T-cell (primary cell): Measurements from ENCODE around the gene FMNL3. TPM values are rescaled to one million over a fixed set of nuclear protein-coding genes. Genes with fewer than 3 reads are reported as not detected.
A peak's percentile ranks its signal among the peaks of the same experiment; 100 is the strongest.

ENCODE experiments used
- ATAC-seq, 4 experiments: fragments of 200-7000 bp in 3 of 4; fragments of 150-1000 bp in 1 of 4; cut with Tn5 transposase; replicated peaks in 1 of 4; 1 replicate in 3 of 4; 2 replicates in 1 of 4; pipeline ENCODE4 v1.10.0; 2021; ENCODE audit warnings: moderate library complexity in 3 of 4, mild to moderate bottlenecking in 2 of 4, moderate number of reproducible peaks in 1 of 4
- CTCF ChIA-PET, 2 donors: fragments of 300-600 bp; sonication (Branson Sonifier 250); formaldehyde crosslinking; loops; one replicate each; lab custom pipeline; 2022; ENCODE audit warnings: antibody characterized with exemption in 2 of 2; lab: Charles Lee
- POLR2A ChIA-PET, 2 donors: fragments of 300-600 bp; sonication (Branson Sonifier 250); formaldehyde crosslinking; loops; one replicate each; lab custom pipeline; 2022; ENCODE audit warnings: antibody characterized with exemption in 2 of 2; lab: Charles Lee
- DNase-seq, 35 experiments: peaks; one replicate each; pipeline versions ENCODE4 v3.0.0 to v3.0.0-alpha.2; 2013 to 2023
- H3K27ac ChIP-seq: one replicate; pipeline ENCODE4 v1.5.1; 2013; ENCODE audit warnings: low read length
- H3K27me3 ChIP-seq, 2 experiments: replicated peaks in 1 of 2; 1 replicate in 1 of 2; 2 replicates in 1 of 2; pipeline versions ENCODE4 v1.6.1 to v1.7.0; 2013; ENCODE audit warnings: low read length in 1 of 2, mixed read lengths in 1 of 2; ENCODE audit not compliant: control insufficient read depth in 2 of 2, insufficient read depth in 2 of 2; ENCODE audit errors: extremely low read depth in 1 of 2
- H3K36me3 ChIP-seq, 2 donors: 1 replicate in 1 of 2; 2 replicates in 1 of 2; pipeline versions ENCODE4 v1.6.1 to v1.7.0; 2013; ENCODE audit warnings: low read length in 1 of 2; ENCODE audit not compliant: control insufficient read depth in 2 of 2, insufficient read depth in 1 of 2; ENCODE audit errors: extremely low read depth in 1 of 2
- H3K4me1 ChIP-seq, 2 experiments: 1 replicate in 1 of 2; 2 replicates in 1 of 2; pipeline versions ENCODE4 v1.6.1 to v1.7.0; 2013; ENCODE audit warnings: low read length in 2 of 2, mixed read lengths in 1 of 2; ENCODE audit not compliant: insufficient read depth in 2 of 2, control insufficient read depth in 1 of 2; ENCODE audit errors: extremely low read depth in 1 of 2
- H3K4me3 ChIP-seq, 2 donors: 1 replicate in 1 of 2; 2 replicates in 1 of 2; pipeline versions ENCODE4 v1.5.1 to v1.7.0; 2013; ENCODE audit warnings: mild to moderate bottlenecking in 2 of 2, low read length in 1 of 2, moderate library complexity in 1 of 2; ENCODE audit not compliant: control insufficient read depth in 1 of 2; ENCODE audit errors: extremely low read depth in 1 of 2
- H3K9me3 ChIP-seq: 2 replicates; pipeline ENCODE4 v1.7.0; 2013
- H3K27ac Mint-ChIP-seq, 2 donors: one replicate each; pipeline ENCODE4 v1.8.0; 2020 to 2021; ENCODE audit warnings: mild to moderate bottlenecking in 2 of 2, mixed read lengths in 2 of 2
- H3K27me3 Mint-ChIP-seq, 2 donors: one replicate each; pipeline ENCODE4 v1.8.0; 2021 to 2022; ENCODE audit warnings: mixed read lengths in 2 of 2
- H3K36me3 Mint-ChIP-seq: one replicate; pipeline ENCODE4 v1.8.0; 2021; ENCODE audit warnings: mixed read lengths
- H3K4me1 Mint-ChIP-seq, 3 donors: one replicate each; pipeline ENCODE4 v1.8.0; 2020 to 2022; ENCODE audit warnings: mixed read lengths in 3 of 3, mild to moderate bottlenecking in 1 of 3
- H3K4me3 Mint-ChIP-seq, 3 donors: one replicate each; pipeline ENCODE4 v1.8.0; 2020 to 2022; ENCODE audit warnings: mild to moderate bottlenecking in 3 of 3, mixed read lengths in 3 of 3, moderate library complexity in 3 of 3
- H3K9me3 Mint-ChIP-seq, 3 donors: one replicate each; pipeline ENCODE4 v1.8.0; 2020 to 2022; ENCODE audit warnings: mixed read lengths in 3 of 3
- WGBS: methylation state at CpG from one replicate; pipeline ENCODE4 v1.1.5; 2013; ENCODE audit warnings: missing lambda C conversion rate; ENCODE audit not compliant: insufficient coverage; 5-methylcytosine and 5-hydroxymethylcytosine counted together
- total RNA-seq, 35 experiments: library from RNA in 6 of 35; stranded (reverse) in 6 of 35; fragments of 120-200 nt in 1 of 35; gene quantifications; one replicate each; pipeline versions ENCODE4 v1.2.1 to v1.2.4 and lab custom pipeline; 2013 to 2026

The FMNL3 gene
- total RNA-seq, 5 donors from 2014 or later (not counting 1 experiment from before 2014, with no cell fraction given): 34.2 to 45.5 (median 41.1) TPM

DNA sequence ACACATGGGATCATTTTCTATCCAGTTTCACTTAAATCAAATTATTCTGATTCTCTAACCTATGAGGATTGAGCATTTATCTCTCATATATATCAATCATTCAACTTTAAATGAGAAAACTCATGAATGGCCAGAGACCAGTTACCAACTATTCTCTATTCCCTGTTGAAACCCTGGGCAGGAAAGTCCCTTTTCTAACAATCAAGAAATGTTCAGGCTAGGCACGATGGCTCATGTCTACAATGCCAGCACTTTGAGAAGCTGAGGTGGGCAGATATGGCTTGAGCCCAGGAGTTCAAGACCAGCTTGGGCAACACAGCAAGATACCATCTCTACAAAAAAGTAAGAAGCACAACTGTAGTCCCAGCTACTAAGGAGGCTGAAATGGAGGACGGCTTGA, 18.0 kb downstream of the FMNL3 start:
- WGBS: 100% methylated on average over 1 of the region's 2 CpGs
- H3K27me3 Mint-ChIP-seq: no peaks in the 10 kb centered on the region
- no peak overlapping the region for H3K4me3 ChIP-seq
- H3K4me1 ChIP-seq: peaks cover 16 to 18% of the 10 kb centered on the region in 2 experiments
- no peak overlapping the region for H3K4me3 Mint-ChIP-seq
- ChIA-PET CTCF (interaction anchor here in 1 of 2 donors (0.8 to 1.4 kb wide), 2 partner anchors 18 to 26 kb away, joined by 4 to 6 read pairs; no protein-coding TSS in a partner anchor), POLR2A (no interaction called here)
- no peaks in the 10 kb centered on the region for H3K36me3 Mint-ChIP-seq
- no peak overlapping the region for H3K27ac Mint-ChIP-seq
- H3K27ac ChIP-seq: no peak overlapping the region
- no peaks in the 10 kb centered on the region for H3K36me3 ChIP-seq
- ATAC-seq (no peak), DNase-seq (no peak)
- no peaks in the 10 kb centered on the region for H3K27me3 ChIP-seq
- no peaks in the 10 kb centered on the region for H3K9me3 ChIP-seq
- H3K4me1 Mint-ChIP-seq: peaks cover 50 to 66% (median 52%) of the 10 kb centered on the region in 3 donors
- no peaks in the 10 kb centered on the region for H3K9me3 Mint-ChIP-seq

DNA sequence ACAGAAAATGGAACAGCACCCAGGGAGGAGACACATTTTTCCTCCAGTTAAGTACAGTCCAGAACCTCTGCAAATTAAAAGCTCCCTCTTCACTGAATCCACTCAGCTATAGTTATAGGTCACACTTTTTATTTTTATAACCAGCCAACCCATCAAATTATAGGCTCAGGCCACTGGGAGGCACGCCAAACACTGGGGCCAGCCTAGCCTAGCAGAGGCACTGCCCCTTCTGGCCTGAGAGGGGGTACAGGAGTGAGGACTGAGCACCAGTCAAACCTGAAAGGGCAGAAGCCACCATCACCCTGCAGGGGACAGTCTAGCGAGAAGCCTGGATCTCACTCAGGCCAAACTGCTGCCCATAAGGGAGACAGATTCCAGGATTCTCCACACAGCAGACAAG, 19.3 kb downstream of the FMNL3 start:
- ATAC-seq (no peak), DNase-seq (no peak)
- 100% methylated on average over 1 of the region's 2 CpGs for WGBS
- H3K9me3 Mint-ChIP-seq: no peaks in the 10 kb centered on the region
- H3K4me1 ChIP-seq: peaks cover 24 to 25% of the 10 kb centered on the region in 2 experiments
- H3K9me3 ChIP-seq: no peaks in the 10 kb centered on the region
- ChIA-PET POLR2A (interaction anchor here in 1 of 2 donors (0.5 kb wide), 1 partner anchor 12 kb away, joined by 4 read pairs; no protein-coding TSS in a partner anchor), CTCF (no interaction called here)
- H3K27me3 Mint-ChIP-seq: no peaks in the 10 kb centered on the region
- no peak overlapping the region for H3K27ac ChIP-seq
- no peaks in the 10 kb centered on the region for H3K36me3 ChIP-seq
- no peaks in the 10 kb centered on the region for H3K27me3 ChIP-seq
- H3K36me3 Mint-ChIP-seq: no peaks in the 10 kb centered on the region
- peak overlapping the region in 1 of 2 donors; percentile 19 for H3K27ac Mint-ChIP-seq
- no peak overlapping the region for H3K4me3 Mint-ChIP-seq
- peaks cover 60 to 75% (median 62%) of the 10 kb centered on the region in 3 donors for H3K4me1 Mint-ChIP-seq
- H3K4me3 ChIP-seq: no peak overlapping the region

DNA sequence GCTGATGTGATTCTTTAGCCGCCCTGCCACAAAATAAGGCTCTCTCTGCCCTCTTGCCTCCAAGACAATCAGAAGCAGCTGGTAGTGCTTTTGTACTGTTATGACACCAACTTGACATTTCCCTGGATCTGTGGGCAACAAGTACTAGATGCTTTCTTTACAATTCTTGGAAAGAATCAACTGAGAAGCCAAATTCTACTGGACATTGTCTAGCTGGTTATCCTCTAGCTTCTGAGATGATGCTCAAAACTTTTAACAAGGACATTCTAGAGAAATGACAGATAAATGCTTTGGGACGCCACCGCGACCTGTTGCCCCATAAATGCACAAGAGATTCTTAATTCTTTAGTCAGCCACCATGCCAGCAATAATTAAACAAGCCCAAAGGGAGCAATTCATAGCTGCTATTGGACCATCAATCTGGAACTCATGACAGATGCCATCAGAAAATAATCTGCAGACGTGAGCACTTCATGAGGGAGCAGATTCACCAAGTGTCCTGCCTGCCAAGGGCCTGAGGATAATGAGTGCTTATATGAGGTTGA, 22.8 kb downstream of the FMNL3 start:
- WGBS: 90% methylated on average over 3 of the region's 5 CpGs
- no peak overlapping the region for H3K27ac ChIP-seq
- no peak overlapping the region for H3K4me3 Mint-ChIP-seq
- no peaks in the 10 kb centered on the region for H3K27me3 Mint-ChIP-seq
- DNase-seq (no peak), ATAC-seq (no peak)
- no peaks in the 10 kb centered on the region for H3K27me3 ChIP-seq
- no peaks in the 10 kb centered on the region for H3K9me3 ChIP-seq
- ChIA-PET POLR2A (interaction anchor here in 1 of 2 donors (0.6 kb wide), 1 partner anchor 21 kb away, joined by 3 read pairs; no protein-coding TSS in a partner anchor), CTCF (no interaction called here)
- H3K4me3 ChIP-seq: no peak overlapping the region
- no peaks in the 10 kb centered on the region for H3K36me3 ChIP-seq
- H3K36me3 Mint-ChIP-seq: no peaks in the 10 kb centered on the region
- peaks cover 18 to 21% of the 10 kb centered on the region in 2 experiments for H3K4me1 ChIP-seq
- H3K9me3 Mint-ChIP-seq: no peaks in the 10 kb centered on the region
- peaks cover 46 to 66% (median 51%) of the 10 kb centered on the region in 3 donors for H3K4me1 Mint-ChIP-seq
- no peak overlapping the region for H3K27ac Mint-ChIP-seq

DNA sequence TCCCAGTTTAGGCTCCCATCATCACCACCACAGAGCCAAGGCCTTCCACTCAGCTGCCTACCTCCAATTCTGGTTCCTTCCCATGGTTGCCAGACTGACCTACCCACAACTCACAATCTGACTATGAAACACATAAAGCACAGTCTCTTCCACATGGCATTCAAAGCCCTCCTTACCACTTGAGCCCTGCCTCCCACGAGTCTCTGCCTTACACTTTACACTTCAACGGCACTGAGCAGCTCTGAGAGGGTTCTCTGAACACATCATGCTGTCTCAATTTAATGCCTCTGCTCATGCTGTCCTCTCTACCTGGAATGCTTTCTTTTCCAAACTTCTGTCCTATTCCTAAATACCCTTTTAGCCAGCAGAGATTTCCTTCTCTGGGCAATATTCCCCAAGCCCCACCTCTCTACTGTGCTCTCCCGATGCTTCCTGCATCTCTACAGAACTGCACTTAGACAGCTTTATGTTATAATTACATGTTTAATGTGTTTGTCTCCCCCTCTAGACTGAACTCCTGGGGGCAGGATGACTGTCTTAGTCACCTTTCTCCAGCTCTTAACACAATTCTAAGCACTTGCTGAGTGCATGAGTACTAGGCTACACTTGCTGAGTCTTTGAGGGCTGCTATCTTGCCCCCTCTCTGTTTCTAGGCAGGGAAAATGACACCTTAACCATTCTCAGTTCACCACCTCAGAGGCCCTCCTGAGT, 23.5 kb downstream of the FMNL3 start:
- Histone ChIP-seq H3K4me1 (peaks cover 20 to 21% of the 10 kb centered on the region in 2 experiments), H3K27ac (no peak overlapping the region), H3K4me3 (no peak overlapping the region), H3K27me3 (no peaks in the 10 kb centered on the region), H3K36me3 (no peaks in the 10 kb centered on the region), H3K9me3 (no peaks in the 10 kb centered on the region)
- no peak overlapping the region for H3K4me3 Mint-ChIP-seq
- ATAC-seq (peak in 2 of 4 experiments; percentile 43 to 60), DNase-seq (no peak)
- no peaks in the 10 kb centered on the region for H3K9me3 Mint-ChIP-seq
- no peaks in the 10 kb centered on the region for H3K36me3 Mint-ChIP-seq
- 61% methylated on average over 2 of the region's 3 CpGs for WGBS
- H3K27me3 Mint-ChIP-seq: no peaks in the 10 kb centered on the region
- CTCF ChIA-PET: interaction anchor here in 1 of 2 donors (0.6 kb wide), 1 partner anchor 60 kb away, joined by 3 read pairs; no protein-coding TSS in a partner anchor
- H3K27ac Mint-ChIP-seq: peak overlapping the region; percentile 78 to 82
- POLR2A ChIA-PET: interaction anchor here (0.5 to 0.6 kb wide), 2 partner anchors 21 to 136 kb away, joined by 3 to 6 read pairs; no protein-coding TSS in a partner anchor
- peaks cover 47 to 60% (median 52%) of the 10 kb centered on the region in 3 donors for H3K4me1 Mint-ChIP-seq

DNA sequence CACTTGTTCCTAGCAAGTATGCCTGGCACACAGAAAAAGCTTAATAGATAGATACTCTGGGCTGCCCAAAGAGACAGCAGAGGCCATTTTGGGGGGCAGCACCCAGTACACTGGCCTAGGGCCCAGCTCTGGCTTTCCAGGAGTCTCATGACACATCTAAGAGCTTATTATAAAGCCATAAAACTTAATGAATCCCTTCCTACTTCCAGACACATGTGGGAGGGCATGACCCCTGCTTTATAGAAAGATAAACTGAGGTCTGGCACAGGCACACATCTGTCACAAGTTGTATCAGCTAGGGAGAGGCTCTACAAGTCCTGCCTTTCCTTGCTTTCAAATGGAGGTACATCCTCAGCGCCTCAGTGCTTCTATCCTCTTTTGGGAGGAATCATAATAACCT, 27.1 kb downstream of the FMNL3 start:
- H3K36me3 Mint-ChIP-seq: no peaks in the 10 kb centered on the region
- H3K4me1 ChIP-seq: peaks cover 22 to 25% of the 10 kb centered on the region in 2 experiments
- no peak overlapping the region for H3K4me3 ChIP-seq
- H3K4me1 Mint-ChIP-seq: peaks cover 58 to 63% (median 58%) of the 10 kb centered on the region in 3 donors
- ChIA-PET POLR2A (interaction anchor here (0.5 to 0.9 kb wide), 2 partner anchors 15 to 380 kb away, joined by 3 read pairs; no protein-coding TSS in a partner anchor), CTCF (interaction anchor here in 1 of 2 donors (0.7 to 1.2 kb wide), 4 partner anchors 9 to 65 kb away, joined by 3 to 4 read pairs (median 4); no protein-coding TSS in a partner anchor)
- H3K4me3 Mint-ChIP-seq: no peak overlapping the region
- WGBS: 100% methylated on average over 1 of the region's 1 CpG
- H3K27me3 ChIP-seq: no peaks in the 10 kb centered on the region
- no peaks in the 10 kb centered on the region for H3K9me3 Mint-ChIP-seq
- H3K27ac ChIP-seq: no peak overlapping the region
- H3K27ac Mint-ChIP-seq: no peak overlapping the region
- no peaks in the 10 kb centered on the region for H3K36me3 ChIP-seq
- H3K9me3 ChIP-seq: no peaks in the 10 kb centered on the region
- no peaks in the 10 kb centered on the region for H3K27me3 Mint-ChIP-seq
- ATAC-seq (no peak), DNase-seq (no peak)

DNA sequence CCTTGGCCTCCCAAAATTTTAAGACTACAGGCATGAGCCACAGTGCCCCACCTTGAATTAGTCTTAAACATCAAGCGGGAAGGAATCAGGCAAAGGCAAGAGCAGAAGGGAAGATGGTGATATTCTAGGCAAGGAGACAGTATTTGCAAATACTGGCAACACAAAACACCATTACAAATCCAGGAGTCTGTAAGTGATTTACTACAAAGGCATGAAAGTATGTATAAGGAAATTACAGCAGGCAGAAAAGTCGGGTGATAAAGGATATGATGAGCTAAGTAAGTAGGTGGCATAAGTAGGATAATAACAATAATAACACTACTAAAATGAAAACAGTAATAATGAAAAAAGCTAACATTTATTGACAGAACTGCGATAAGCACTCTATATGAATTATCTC, 28.5 kb downstream of the FMNL3 start:
- H3K4me1 ChIP-seq: peaks cover 23 to 26% of the 10 kb centered on the region in 2 experiments
- H3K4me3 Mint-ChIP-seq: no peak overlapping the region

More for the DNA sequence above, 28.5 kb downstream of the FMNL3 start:
- H3K4me3 ChIP-seq: no peak overlapping the region
- no peak overlapping the region for H3K27ac ChIP-seq
- Mint-ChIP-seq H3K36me3 (no peaks in the 10 kb centered on the region), H3K27ac (no peak overlapping the region), H3K9me3 (no peaks in the 10 kb centered on the region), H3K27me3 (no peaks in the 10 kb centered on the region), H3K4me1 (peaks cover 58 to 64% (median 58%) of the 10 kb centered on the region in 3 donors)
- ATAC-seq (no peak), DNase-seq (no peak)
- H3K27me3 ChIP-seq: no peaks in the 10 kb centered on the region
- no peaks in the 10 kb centered on the region for H3K36me3 ChIP-seq
- WGBS: no CpG with 5 or more reads among the region's 3 CpGs
- no peaks in the 10 kb centered on the region for H3K9me3 ChIP-seq
- POLR2A ChIA-PET: no interaction called here
- CTCF ChIA-PET: interaction anchor here (0.5 to 0.9 kb wide), 4 partner anchors 13 to 63 kb away, joined by 3 read pairs; partner anchors contain the start of gene TMBIM6 (in 1 of the 2)
